HG03565 (cell line): Measurements from ENCODE around the gene ZBP1.

Experiments used
- ATAC-seq: cut with Tn5 transposase; IDR thresholded peaks from one replicate; pipeline ENCODE4 v1.9.1; 2021; ENCODE audit warnings: mild to moderate bottlenecking, moderate library complexity; ENCODE audit not compliant: unreplicated experiment

Gene ZBP1

GRCh38 chr20:57576617-57577550 lies 43.3 kb downstream of the ZBP1 start:
- no peak for ATAC-seq

GRCh38 chr20:57576002-57576401 lies 44.2 kb downstream of the ZBP1 start:
- ATAC-seq, result no peak

- ATAC-seq, result no peak
Measured at GRCh38 chr20:57574954-57575353, 45.3 kb downstream of the ZBP1 start.

- ATAC-seq, result no peak
Measured at GRCh38 chr20:57573894-57574293, 46.3 kb downstream of the ZBP1 start.

GRCh38 chr20:57573242-57573641 lies 47.0 kb downstream of the ZBP1 start:
- no peak for ATAC-seq

GRCh38 chr20:57571782-57572416 lies 48.3 kb downstream of the ZBP1 start:
- ATAC-seq, result no peak

GRCh38 chr20:57570920-57571319 lies 49.3 kb downstream of the ZBP1 start:
- no peak for ATAC-seq

GRCh38 chr20:57570145-57570850 lies 49.9 kb downstream of the ZBP1 start:
- no peak for ATAC-seq

GRCh38 chr20:57568960-57569359 lies 51.3 kb downstream of the ZBP1 start:
- ATAC-seq, result no peak

GRCh38 chr20:57568088-57568896 lies 51.9 kb downstream of the ZBP1 start:
- no peak for ATAC-seq

- ATAC-seq, result no peak
Measured at GRCh38 chr20:57567471-57568079, 52.7 kb downstream of the ZBP1 start.

GRCh38 chr20:57566803-57567459 lies 53.3 kb downstream of the ZBP1 start:
- no peak for ATAC-seq

- ATAC-seq, result no peak
Measured at GRCh38 chr20:57566399-57566798, 53.8 kb downstream of the ZBP1 start.

GRCh38 chr20:57564951-57565642 lies 55.1 kb downstream of the ZBP1 start:
- no peak for ATAC-seq

- ATAC-seq, result no peak
Measured at GRCh38 chr20:57564180-57564802, 55.9 kb downstream of the ZBP1 start.

GRCh38 chr20:57563522-57563921 lies 56.7 kb downstream of the ZBP1 start:
- ATAC-seq, result no peak

- no peak for ATAC-seq
Measured at GRCh38 chr20:57562541-57563465, 57.4 kb downstream of the ZBP1 start.
